GM21528 (cell line): ENCODE measurements around the gene COASY.
"Not testable (repeated sequence)": the region's sequence is repeated elsewhere in the genome, so short reads cannot be mapped to it uniquely, and the experiment has no call there.

Source experiments
- ATAC-seq: cut with Tn5 transposase; IDR thresholded peaks from one replicate; pipeline ENCODE4 v1.9.1; 2021; ENCODE audit warnings: mild to moderate bottlenecking, moderate library complexity; ENCODE audit not compliant: unreplicated experiment, low FRiP score

The COASY gene

DNA sequence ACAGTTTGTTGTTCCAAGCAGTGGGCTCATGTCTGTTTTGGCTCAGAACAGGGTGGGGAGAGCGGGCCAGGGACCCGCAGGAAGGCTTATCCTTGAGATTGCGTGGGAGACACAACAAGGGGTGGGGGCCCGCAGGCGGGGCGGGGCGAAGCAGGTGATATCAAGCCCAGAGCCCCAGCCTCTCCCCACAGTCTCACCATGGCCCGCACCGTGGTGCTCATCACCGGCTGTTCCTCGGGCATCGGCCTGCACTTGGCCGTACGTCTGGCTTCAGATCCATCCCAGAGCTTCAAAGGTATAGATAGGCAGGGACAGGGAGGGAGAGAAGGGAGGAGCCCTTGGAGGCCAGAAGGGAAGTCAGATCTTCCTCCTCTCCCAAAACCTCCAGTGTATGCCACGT is 9.2 kb upstream of the COASY start, which contains the start of gene HSD17B1:
Gene HSD17B1, plus strand, starts transcription at position 188 of the 400 bp plus-strand sequence. Its CDS starts 11 bp downstream, at position 199.
- ATAC-seq = not testable (repeated sequence)

- ATAC-seq = no peak
Measured at GRCh38 chr17:42553161-42553818, 8.7 kb upstream of the COASY start.

GRCh38 chr17:42553866-42554249 is 8.1 kb upstream of the COASY start:
- no peak for ATAC-seq

DNA sequence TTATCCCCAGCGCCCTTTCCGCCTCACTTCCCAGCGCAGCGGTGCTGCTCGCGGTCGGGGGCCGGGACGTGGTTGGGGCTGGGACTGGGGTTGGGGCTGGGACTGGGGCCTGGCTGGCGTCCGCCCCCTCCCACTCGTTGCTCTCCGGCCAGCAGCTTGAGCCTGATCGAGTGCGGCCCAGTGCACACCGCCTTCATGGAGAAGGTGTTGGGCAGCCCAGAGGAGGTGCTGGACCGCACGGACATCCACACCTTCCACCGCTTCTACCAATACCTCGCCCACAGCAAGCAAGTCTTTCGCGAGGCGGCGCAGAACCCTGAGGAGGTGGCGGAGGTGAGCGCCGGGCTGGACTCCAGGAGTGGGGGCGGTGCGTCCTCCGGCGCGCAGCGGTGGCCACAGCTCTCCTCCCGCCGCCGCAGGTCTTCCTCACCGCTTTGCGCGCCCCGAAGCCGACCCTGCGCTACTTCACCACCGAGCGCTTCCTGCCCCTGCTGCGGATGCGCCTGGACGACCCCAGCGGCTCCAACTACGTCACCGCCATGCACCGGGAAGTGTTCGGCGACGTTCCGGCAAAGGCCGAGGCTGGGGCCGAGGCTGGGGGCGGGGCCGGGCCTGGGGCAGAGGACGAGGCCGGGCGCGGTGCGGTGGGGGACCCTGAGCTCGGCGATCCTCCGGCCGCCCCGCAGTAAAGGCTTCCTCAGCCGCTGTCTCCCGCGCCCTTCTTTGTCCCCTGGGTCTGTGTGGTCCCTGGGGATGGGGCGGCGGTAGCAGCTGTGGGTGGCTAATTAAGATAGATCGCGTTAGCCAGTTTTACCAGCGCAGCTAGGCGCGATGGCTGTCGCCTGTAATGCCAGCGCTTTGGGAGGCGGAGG is 7.5 kb upstream of the COASY start:
- peak; percentile 68 for ATAC-seq

- no peak for ATAC-seq
Measured at GRCh38 chr17:42555122-42555622, 6.8 kb upstream of the COASY start.

DNA sequence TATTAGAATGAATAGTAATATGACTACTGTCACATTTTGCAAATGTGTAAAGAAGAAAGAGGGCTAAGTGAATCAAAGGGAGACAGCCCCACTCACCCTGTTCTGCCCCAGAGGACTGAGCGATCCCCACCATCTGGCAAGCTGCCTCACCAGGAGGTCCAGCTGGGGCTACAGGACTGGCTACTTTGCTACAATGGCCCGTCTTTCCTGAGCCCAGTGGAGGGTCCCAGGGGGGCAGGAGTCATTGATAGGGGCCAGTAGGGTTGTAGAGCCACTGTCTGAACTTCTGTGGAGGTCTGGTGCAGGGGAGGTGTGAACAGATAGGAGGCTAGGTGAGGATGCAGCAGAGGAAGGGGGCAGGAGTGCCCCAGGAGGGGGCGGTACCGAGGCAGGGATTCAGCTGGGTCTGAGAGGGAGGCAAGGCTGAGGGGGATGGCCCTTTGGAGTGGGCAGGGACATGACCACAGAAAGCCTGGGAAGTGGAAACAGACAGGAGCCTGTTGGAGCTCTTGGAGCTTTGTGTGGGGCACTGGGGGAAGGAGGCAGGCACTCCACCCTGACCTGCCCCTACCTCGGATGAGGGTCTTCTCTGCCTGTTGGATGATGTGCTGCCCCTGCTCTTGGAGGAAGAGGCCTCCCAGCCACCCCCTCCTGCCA is 5.9 kb upstream of the COASY start:
- not testable (repeated sequence) for ATAC-seq

- no peak for ATAC-seq
Measured at GRCh38 chr17:42559075-42559474, 2.9 kb upstream of the COASY start.

DNA sequence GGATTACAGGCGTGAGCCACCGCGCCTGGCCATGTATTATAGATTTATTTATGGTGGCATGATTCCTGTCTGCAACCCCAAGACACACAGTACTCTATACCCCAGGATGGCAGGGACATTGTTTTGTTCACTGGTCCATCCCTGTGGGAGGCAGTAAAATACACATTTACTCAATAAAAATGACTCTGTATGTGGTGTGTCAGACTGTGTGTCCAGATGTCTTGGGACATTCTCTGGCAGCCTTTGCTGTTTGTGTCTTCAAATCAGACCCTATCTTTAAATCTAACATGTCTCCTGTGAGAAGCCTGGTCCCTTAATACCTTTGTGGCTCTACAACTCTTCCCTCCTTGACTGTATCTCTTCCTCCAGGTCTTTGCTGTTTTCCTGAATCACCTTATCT is 1.7 kb upstream of the COASY start:
- ATAC-seq = no peak

GRCh38 chr17:42562388-42563142 is 617 bp downstream of the COASY start:
- no peak for ATAC-seq

DNA sequence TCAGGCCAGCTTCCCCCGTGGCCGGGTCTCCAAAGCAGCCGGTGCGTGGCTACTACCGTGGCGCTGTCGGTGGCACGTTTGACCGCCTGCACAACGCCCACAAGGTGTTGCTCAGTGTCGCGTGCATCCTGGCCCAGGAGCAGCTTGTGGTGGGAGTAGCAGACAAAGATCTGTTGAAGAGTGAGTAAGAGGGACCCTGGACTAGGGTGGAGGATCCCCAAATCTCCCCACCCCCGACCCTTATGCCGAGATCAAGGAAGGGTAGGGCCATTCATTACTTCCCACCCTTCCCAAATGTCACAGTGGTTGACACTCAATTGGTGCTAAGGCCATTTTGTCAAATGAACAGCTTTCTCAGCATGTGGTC is 1.2 kb downstream of the COASY start:
- ATAC-seq = no peak

- ATAC-seq = no peak
Measured at GRCh38 chr17:42563543-42563942, 1.6 kb downstream of the COASY start.

DNA sequence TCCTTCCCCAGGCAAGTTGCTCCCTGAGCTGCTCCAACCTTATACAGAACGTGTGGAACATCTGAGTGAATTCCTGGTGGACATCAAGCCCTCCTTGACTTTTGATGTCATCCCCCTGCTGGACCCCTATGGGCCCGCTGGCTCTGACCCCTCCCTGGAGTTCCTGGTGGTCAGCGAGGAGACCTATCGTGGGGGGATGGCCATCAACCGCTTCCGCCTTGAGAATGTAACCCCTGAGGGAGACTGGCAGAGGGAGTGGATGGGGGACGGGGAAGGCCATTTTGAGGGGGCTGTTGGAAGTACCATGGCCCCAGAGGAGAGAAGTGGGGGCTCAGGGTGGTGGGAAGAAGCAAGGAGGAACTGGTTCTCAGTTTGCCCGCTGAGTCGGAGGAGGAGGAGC is 2.0 kb downstream of the COASY start:
- no peak for ATAC-seq

GRCh38 chr17:42564815-42565522 is 3.0 kb downstream of the COASY start:
- ATAC-seq = no peak

DNA sequence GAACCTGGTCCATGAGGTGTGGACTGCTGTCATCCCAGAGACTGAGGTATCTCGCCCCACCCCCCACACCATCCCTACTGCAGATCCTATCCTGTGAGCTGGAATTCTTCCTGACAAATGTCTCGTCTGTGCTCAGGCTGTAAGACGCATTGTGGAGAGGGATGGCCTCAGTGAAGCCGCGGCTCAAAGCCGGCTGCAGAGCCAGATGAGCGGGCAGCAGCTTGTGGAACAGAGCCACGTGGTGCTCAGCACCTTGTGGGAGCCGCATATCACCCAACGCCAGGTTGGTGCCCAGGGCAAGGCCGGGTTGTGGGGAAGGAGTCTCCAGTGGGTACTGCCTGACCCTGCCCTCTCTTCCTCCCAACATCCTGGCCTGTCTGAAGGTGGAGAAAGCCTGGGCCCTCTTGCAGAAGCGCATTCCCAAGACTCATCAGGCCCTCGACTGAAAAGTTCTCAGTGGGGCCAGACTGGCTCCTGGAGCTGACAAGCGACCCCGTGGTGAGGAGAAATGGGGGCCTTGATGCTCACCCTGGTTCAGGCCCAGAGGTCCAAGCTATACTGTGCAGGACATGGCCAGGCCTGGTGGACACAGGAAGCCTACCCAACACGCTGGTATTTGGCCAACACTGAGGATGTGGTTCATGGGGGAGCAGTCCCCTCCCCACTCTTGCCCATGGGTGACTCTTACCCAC is 3.7 kb downstream of the COASY start:
- ATAC-seq = no peak

GRCh38 chr17:42566215-42566882 is 4.4 kb downstream of the COASY start:
- ATAC-seq = no peak

DNA sequence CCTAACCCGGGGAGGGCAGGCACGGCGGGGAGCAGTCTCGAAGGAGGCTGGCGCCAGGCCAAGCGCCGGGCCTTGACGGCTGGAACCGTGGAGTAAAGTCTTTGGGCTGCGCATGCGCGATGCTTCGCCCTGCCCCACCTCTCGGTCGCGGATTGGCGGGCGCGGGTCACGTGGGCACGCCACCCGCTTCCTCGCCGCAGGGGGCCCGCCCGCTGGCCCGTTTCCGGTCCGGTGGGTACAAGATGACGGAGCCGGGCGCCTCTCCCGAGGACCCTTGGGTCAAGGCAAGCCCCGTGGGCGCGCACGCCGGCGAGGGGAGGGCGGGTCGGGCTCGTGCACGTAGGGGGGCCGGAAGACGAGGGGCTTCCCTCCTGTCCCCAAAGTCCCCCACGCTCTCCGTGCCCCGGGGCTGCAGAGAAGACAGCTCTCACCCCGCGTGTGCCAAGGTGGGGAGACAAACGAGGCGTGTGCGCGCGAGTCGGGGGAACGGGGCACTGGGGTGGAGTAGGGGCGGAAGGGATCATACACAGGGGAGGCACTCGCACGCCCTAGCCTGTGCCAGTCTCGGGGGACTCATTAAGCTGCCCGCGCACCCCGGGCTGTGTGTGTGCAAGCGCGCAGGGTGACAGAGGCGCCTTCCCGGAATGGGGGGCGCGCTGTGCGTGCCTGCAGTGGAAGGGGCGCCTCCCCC is 5.1 kb downstream of the COASY start, which contains the start of gene MLX:
Gene MLX, plus strand, starts transcription at position 218 of the 691 bp plus-strand sequence. Its CDS starts 25 bp downstream, at position 243.
- ATAC-seq = peak; percentile 58

DNA sequence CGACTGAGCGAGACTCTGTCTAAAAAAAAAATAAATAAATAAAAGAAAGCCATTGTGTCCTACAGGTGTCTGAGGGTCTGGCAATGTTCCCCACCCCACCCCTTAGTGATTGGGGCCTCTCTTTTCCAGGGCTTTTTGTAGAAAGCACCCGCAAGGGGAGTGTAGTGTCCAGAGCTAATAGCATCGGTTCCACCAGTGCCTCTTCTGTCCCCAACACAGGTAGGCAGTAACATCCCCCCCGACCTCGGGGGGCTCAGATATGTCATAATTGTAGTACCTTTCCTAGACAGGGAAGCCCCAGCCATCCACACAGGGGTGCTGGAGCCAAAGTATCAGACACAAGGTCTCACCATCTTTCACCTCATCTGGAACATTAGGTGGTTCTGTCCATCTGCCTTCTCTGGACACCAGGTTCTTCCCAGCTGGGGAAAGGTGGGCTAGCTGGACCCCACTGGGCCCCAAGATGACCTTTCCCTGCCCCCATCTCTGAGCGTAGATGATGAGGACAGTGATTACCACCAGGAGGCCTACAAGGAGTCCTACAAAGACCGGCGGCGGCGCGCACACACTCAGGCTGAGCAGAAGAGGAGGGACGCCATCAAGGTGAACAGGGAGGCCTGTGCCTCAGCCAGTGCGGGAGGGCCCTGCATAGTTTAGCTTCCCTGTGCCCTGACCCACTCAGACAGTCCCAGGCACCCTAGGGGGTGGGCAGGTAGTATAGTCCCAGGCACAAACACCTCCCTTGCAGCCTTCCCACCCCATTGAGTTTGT is 6.6 kb downstream of the COASY start:
- no peak for ATAC-seq
